ENCODE data around the gene SEC16A. TPM values are rescaled to one million over a fixed set of nuclear protein-coding genes. Genes with fewer than 3 reads are reported as not detected.
"Not testable (repeated sequence)": the region's sequence is repeated elsewhere in the genome, so short reads cannot be mapped to it uniquely, and the experiment has no call there.

The SEC16A gene
- total RNA-seq, 2 donors from 2014 or later: 59.0 to 72.8 TPM

- DNase-seq (ENCODE audit: low spot score) (no peak), ATAC-seq (ENCODE audit: insufficient number of reproducible peaks, low FRiP score, low read depth) (no peak)
- H3K4me1 ChIP-seq (ENCODE audit: control insufficient read depth in 1 of 2, low read depth in 2 of 2): no peaks in the 10 kb centered on the region
- no peak for TF ChIP-seq CTCF (IDR thresholded peaks at IDR 0.05)
- peaks cover 30% of the 10 kb centered on the region for H3K36me3 ChIP-seq
- no peak overlapping the region for H3K27ac ChIP-seq
- no peak overlapping the region for H3K4me3 ChIP-seq
- no peaks in the 10 kb centered on the region for H3K27me3 ChIP-seq (replicated peaks; ENCODE audit: insufficient read depth)
- H3K9me3 ChIP-seq: no peaks in the 10 kb centered on the region
Measured at GRCh38 chr9:136430588-136431234, 52.1 kb downstream of the SEC16A start.

- no peaks in the 10 kb centered on the region for H3K27me3 ChIP-seq (replicated peaks; ENCODE audit: insufficient read depth)
- H3K4me3 ChIP-seq: no peak overlapping the region
- ATAC-seq (ENCODE audit: insufficient number of reproducible peaks, low FRiP score, low read depth) (no peak), DNase-seq (ENCODE audit: low spot score) (no peak)
- no peaks in the 10 kb centered on the region for H3K9me3 ChIP-seq
- TF ChIP-seq CTCF (IDR thresholded peaks at IDR 0.05): no peak
- H3K36me3 ChIP-seq: peaks cover 27% of the 10 kb centered on the region
- H3K27ac ChIP-seq: no peak overlapping the region
- no peaks in the 10 kb centered on the region for H3K4me1 ChIP-seq (ENCODE audit: control insufficient read depth in 1 of 2, low read depth in 2 of 2)
Measured at GRCh38 chr9:136429683-136430491, 53.0 kb downstream of the SEC16A start.

GRCh38 chr9:136429075-136429628 is 53.7 kb downstream of the SEC16A start:
- ATAC-seq (ENCODE audit: insufficient number of reproducible peaks, low FRiP score, low read depth) (no peak), DNase-seq (ENCODE audit: low spot score) (no peak)
- no peak for TF ChIP-seq CTCF (IDR thresholded peaks at IDR 0.05)
- no peaks in the 10 kb centered on the region for H3K4me1 ChIP-seq (ENCODE audit: control insufficient read depth in 1 of 2, low read depth in 2 of 2)
- H3K36me3 ChIP-seq: peaks cover 27% of the 10 kb centered on the region
- no peak overlapping the region for H3K4me3 ChIP-seq
- no peak overlapping the region for H3K27ac ChIP-seq
- no peaks in the 10 kb centered on the region for H3K9me3 ChIP-seq
- no peaks in the 10 kb centered on the region for H3K27me3 ChIP-seq (replicated peaks; ENCODE audit: insufficient read depth)

GRCh38 chr9:136426787-136427186 is 56.1 kb downstream of the SEC16A start:
- no peak for DNase-seq (ENCODE audit: low spot score)

GRCh38 chr9:136425367-136425766 is 57.5 kb downstream of the SEC16A start:
- not testable (repeated sequence) for DNase-seq (ENCODE audit: low spot score); H3K27me3 ChIP-seq (replicated peaks; ENCODE audit: insufficient read depth); ATAC-seq (ENCODE audit: insufficient number of reproducible peaks, low FRiP score, low read depth); H3K4me1 ChIP-seq (ENCODE audit: control insufficient read depth in 1 of 2, low read depth in 2 of 2); H3K9me3 ChIP-seq; H3K27ac ChIP-seq; H3K4me3 ChIP-seq
- peaks cover 49% of the 10 kb centered on the region for H3K36me3 ChIP-seq

More at GRCh38 chr9:136426787-136427186, 56.1 kb downstream of the SEC16A start:
- Histone ChIP-seq H3K27me3 (replicated peaks; ENCODE audit: insufficient read depth) (no peaks in the 10 kb centered on the region), H3K4me3 (no peak overlapping the region), H3K36me3 (peaks cover 41% of the 10 kb centered on the region), H3K4me1 (ENCODE audit: control insufficient read depth in 1 of 2, low read depth in 2 of 2) (no peaks in the 10 kb centered on the region), H3K9me3 (no peaks in the 10 kb centered on the region), H3K27ac (no peak overlapping the region)
- TF ChIP-seq CTCF (IDR thresholded peaks at IDR 0.05): no peak
- no peak for ATAC-seq (ENCODE audit: insufficient number of reproducible peaks, low FRiP score, low read depth)

All from thoracic aorta (tissue), 2 donors.